Activated T-cell treated with anti-CD3 and anti-CD28 coated beads for 24 hours (primary cell): Measurements from ENCODE around the gene SLX9.

Experiments used
- DNase-seq: peaks from one replicate; pipeline ENCODE4 v3.0.0-alpha.2; 2020; ENCODE audit warnings: low read depth

Gene SLX9

GRCh38 chr21:44930543-44930981 lies 9.3 kb upstream of the SLX9 start:
- DNase-seq: no peak

GRCh38 chr21:44931137-44931500 lies 8.7 kb upstream of the SLX9 start:
- DNase-seq: no peak

- DNase-seq: no peak
Measured at GRCh38 chr21:44931501-44932407, 8.1 kb upstream of the SLX9 start.

- no peak for DNase-seq
Measured at GRCh38 chr21:44932408-44933181, 7.2 kb upstream of the SLX9 start.

GRCh38 chr21:44933199-44933917 lies 6.5 kb upstream of the SLX9 start:
- DNase-seq: no peak

- DNase-seq: no peak
Measured at GRCh38 chr21:44933918-44934260, 5.9 kb upstream of the SLX9 start.

- DNase-seq: no peak
Measured at GRCh38 chr21:44934276-44934675, 5.6 kb upstream of the SLX9 start.

- no peak for DNase-seq
Measured at GRCh38 chr21:44934797-44935532, 4.9 kb upstream of the SLX9 start.

GRCh38 chr21:44935533-44935927 lies 4.3 kb upstream of the SLX9 start:
- no peak for DNase-seq

- no peak for DNase-seq
Measured at GRCh38 chr21:44938772-44939531, 877 bp upstream of the SLX9 start.

GRCh38 chr21:44940116-44940631 lies 345 bp downstream of the SLX9 start:
- no peak for DNase-seq

- no peak for DNase-seq
Measured at GRCh38 chr21:44941567-44941966, 1.7 kb downstream of the SLX9 start.

GRCh38 chr21:44942566-44942965 lies 2.7 kb downstream of the SLX9 start:
- no peak for DNase-seq

- DNase-seq: no peak
Measured at GRCh38 chr21:44943005-44943685, 3.3 kb downstream of the SLX9 start.

- no peak for DNase-seq
Measured at GRCh38 chr21:44943686-44944550, 4.1 kb downstream of the SLX9 start.

- DNase-seq: no peak
Measured at GRCh38 chr21:44944596-44944995, 4.8 kb downstream of the SLX9 start.

- no peak for DNase-seq
Measured at GRCh38 chr21:44946254-44947041, 6.6 kb downstream of the SLX9 start.

- DNase-seq: no peak
Measured at GRCh38 chr21:44947111-44947929, 7.5 kb downstream of the SLX9 start.
